ENCODE results near the gene ST3GAL3. TPM values are rescaled to one million over a fixed set of nuclear protein-coding genes. Genes with fewer than 3 reads are reported as not detected.

ST3GAL3 gene
- total and polyA plus RNA-seq, 10 of the 15 experiments (the other 5 are each of a cell fraction or from before 2014, with no cell fraction given): 1.2 to 19.3 (median 11.0) TPM

DNA sequence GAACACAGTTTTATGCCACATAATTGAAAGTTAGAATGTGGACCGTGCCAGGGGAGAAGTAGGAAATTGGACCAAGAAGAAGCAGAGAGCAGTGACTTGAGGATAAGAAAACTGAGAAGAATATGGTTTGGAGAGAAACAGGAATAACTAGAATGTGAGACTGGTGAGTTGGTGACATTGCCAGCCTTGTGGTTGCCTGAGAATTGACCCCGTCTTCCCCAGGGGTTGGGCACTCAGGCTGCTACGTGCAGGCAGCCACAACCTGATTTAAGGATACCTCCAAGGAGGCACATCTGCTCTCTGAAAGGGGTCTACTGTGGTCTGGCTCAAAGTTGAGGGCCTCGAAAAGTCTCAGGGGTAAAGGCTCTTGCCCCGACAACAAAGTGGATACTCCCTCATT lies 114.1 kb downstream of the ST3GAL3 start:
- ChIA-PET CTCF (interaction anchor here (2.2 kb wide), 1 partner anchor 47 kb away, joined by 7 read pairs; no protein-coding TSS in a partner anchor), SMC1A (ENCODE audit: uncharacterized antibody, unreplicated experiment) (interaction anchor here (1.3 to 1.8 kb wide), 2 partner anchors 22 to 113 kb away, joined by 4 to 6 read pairs; no protein-coding TSS in a partner anchor), POLR2A (no interaction called here), RAD21 (ENCODE audit: unreplicated experiment) (no interaction called here)
- WGBS (ENCODE audit: insufficient coverage, insufficient replicate concordance, low lambda C conversion rate, missing lambda C conversion rate): 77% methylated on average over 5 of the region's 5 CpGs
- no peak for FAIRE-seq
- no peak overlapping the region for H2AFZ ChIP-seq (ENCODE audit: control insufficient read depth, low read depth, low read length)
- H3K36me3 ChIP-seq (ENCODE audit: control insufficient read depth in 2 of 2, insufficient read depth in 2 of 2, low read length in 1 of 2): peaks cover 0 to 3% of the 10 kb centered on the region in 2 experiments; a peak in 1 of 4 replicates
- in situ Hi-C loops (cut with MboI): no loop called here
- H3K27me3 ChIP-seq (replicated peaks in 1 of 2; ENCODE audit: control insufficient read depth in 2 of 2, insufficient read depth in 2 of 2, low read length in 1 of 2): no peaks in the 10 kb centered on the region
- intact Hi-C loops (cut with micrococcal nuclease; ENCODE audit: unreplicated experiment): no loop called here
- peaks cover 5% of the 10 kb centered on the region for H3K9me3 ChIP-seq (replicated peaks; ENCODE audit: control insufficient read depth, insufficient read depth, low read length)
- H3K27ac ChIP-seq (ENCODE audit: control insufficient read depth, insufficient read depth): no peak overlapping the region
- no peak for ATAC-seq
- H3K4me2 ChIP-seq (ENCODE audit: control insufficient read depth, insufficient read depth): no peak overlapping the region
- H3K9ac ChIP-seq (ENCODE audit: control insufficient read depth, insufficient read depth, low read length): no peak overlapping the region
- DNase-seq (ENCODE audit: low read depth, low spot score): no peak
- no peak overlapping the region for H3K4me3 ChIP-seq
- no peaks in the 10 kb centered on the region for H3K4me1 ChIP-seq (ENCODE audit: control insufficient read depth, insufficient read depth, low read length)
- H4K20me1 ChIP-seq (ENCODE audit: control insufficient read depth, insufficient read depth): no peaks in the 10 kb centered on the region
- H3K79me2 ChIP-seq (ENCODE audit: control insufficient read depth, insufficient read depth, low read length): no peaks in the 10 kb centered on the region
- BruUV-seq (replicated peaks): no TSS peak
- TF ChIP-seq ZSCAN29 (IDR thresholded peaks at IDR 0.05): no peak
- TF ChIP-seq, protein P1, sequence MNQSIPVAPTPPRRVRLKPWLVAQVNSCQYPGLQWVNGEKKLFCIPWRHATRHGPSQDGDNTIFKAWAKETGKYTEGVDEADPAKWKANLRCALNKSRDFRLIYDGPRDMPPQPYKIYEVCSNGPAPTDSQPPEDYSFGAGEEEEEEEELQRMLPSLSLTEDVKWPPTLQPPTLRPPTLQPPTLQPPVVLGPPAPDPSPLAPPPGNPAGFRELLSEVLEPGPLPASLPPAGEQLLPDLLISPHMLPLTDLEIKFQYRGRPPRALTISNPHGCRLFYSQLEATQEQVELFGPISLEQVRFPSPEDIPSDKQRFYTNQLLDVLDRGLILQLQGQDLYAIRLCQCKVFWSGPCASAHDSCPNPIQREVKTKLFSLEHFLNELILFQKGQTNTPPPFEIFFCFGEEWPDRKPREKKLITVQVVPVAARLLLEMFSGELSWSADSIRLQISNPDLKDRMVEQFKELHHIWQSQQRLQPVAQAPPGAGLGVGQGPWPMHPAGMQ (IDR thresholded peaks at IDR 0.05; ENCODE audit: borderline replicate concordance): no peak
- no peak for TF ChIP-seq LARP7 (IDR thresholded peaks at IDR 0.05)
- no peak for TF ChIP-seq GATAD2B (conservative IDR thresholded peaks at IDR 0.05; ENCODE audit: low read depth)
- no peak for TF ChIP-seq POLR2A (IDR thresholded peaks at IDR 0.05; ENCODE audit: low read depth, low read length)
- TF ChIP-seq, protein P2, sequence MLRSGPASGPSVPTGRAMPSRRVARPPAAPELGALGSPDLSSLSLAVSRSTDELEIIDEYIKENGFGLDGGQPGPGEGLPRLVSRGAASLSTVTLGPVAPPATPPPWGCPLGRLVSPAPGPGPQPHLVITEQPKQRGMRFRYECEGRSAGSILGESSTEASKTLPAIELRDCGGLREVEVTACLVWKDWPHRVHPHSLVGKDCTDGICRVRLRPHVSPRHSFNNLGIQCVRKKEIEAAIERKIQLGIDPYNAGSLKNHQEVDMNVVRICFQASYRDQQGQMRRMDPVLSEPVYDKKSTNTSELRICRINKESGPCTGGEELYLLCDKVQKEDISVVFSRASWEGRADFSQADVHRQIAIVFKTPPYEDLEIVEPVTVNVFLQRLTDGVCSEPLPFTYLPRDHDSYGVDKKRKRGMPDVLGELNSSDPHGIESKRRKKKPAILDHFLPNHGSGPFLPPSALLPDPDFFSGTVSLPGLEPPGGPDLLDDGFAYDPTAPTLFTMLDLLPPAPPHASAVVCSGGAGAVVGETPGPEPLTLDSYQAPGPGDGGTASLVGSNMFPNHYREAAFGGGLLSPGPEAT (IDR thresholded peaks at IDR 0.05; ENCODE audit: low read depth): no peak
- no peak for TF ChIP-seq SRF (IDR thresholded peaks at IDR 0.05; ENCODE audit: low read depth in 2 of 2, low read length in 2 of 2)
- no peak for TF ChIP-seq RELA (IDR thresholded peaks at IDR 0.05; ENCODE audit: borderline replicate concordance, partially characterized antibody)
- TF ChIP-seq TCF7 (IDR thresholded peaks at IDR 0.05; ENCODE audit: borderline replicate concordance): no peak
- TF ChIP-seq, protein P3, sequence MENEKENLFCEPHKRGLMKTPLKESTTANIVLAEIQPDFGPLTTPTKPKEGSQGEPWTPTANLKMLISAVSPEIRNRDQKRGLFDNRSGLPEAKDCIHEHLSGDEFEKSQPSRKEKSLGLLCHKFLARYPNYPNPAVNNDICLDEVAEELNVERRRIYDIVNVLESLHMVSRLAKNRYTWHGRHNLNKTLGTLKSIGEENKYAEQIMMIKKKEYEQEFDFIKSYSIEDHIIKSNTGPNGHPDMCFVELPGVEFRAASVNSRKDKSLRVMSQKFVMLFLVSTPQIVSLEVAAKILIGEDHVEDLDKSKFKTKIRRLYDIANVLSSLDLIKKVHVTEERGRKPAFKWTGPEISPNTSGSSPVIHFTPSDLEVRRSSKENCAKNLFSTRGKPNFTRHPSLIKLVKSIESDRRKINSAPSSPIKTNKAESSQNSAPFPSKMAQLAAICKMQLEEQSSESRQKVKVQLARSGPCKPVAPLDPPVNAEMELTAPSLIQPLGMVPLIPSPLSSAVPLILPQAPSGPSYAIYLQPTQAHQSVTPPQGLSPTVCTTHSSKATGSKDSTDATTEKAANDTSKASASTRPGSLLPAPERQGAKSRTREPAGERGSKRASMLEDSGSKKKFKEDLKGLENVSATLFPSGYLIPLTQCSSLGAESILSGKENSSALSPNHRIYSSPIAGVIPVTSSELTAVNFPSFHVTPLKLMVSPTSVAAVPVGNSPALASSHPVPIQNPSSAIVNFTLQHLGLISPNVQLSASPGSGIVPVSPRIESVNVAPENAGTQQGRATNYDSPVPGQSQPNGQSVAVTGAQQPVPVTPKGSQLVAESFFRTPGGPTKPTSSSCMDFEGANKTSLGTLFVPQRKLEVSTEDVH (IDR thresholded peaks at IDR 0.05; ENCODE audit: low read depth, partially characterized antibody): no peak
- no peak for TF ChIP-seq NR2C2 (IDR thresholded peaks at IDR 0.05; ENCODE audit: borderline replicate concordance, control insufficient read depth, insufficient read length, low read depth)
- TF ChIP-seq BACH1 (IDR thresholded peaks at IDR 0.05; ENCODE audit: borderline replicate concordance): no peak
- no peak for TF ChIP-seq RFX5 (IDR thresholded peaks at IDR 0.05; ENCODE audit: low read depth, low read length)
- no peak for TF ChIP-seq STAT1 (conservative IDR thresholded peaks at IDR 0.05)
- TF ChIP-seq, protein P4, sequence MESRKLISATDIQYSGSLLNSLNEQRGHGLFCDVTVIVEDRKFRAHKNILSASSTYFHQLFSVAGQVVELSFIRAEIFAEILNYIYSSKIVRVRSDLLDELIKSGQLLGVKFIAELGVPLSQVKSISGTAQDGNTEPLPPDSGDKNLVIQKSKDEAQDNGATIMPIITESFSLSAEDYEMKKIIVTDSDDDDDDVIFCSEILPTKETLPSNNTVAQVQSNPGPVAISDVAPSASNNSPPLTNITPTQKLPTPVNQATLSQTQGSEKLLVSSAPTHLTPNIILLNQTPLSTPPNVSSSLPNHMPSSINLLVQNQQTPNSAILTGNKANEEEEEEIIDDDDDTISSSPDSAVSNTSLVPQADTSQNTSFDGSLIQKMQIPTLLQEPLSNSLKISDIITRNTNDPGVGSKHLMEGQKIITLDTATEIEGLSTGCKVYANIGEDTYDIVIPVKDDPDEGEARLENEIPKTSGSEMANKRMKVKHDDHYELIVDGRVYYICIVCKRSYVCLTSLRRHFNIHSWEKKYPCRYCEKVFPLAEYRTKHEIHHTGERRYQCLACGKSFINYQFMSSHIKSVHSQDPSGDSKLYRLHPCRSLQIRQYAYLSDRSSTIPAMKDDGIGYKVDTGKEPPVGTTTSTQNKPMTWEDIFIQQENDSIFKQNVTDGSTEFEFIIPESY (IDR thresholded peaks at IDR 0.05): no peak
- no peak for TF ChIP-seq STAT3 (IDR thresholded peaks at IDR 0.05; ENCODE audit: low read depth, low read length)

Measured in GM12878 (cell line).